Activated CD8-positive, alpha-beta T cell treated with anti-CD3 and anti-CD28 coated beads for 36 hours (primary cell): Measurements from ENCODE around the gene RFPL3. TPM values are rescaled to one million over a fixed set of nuclear protein-coding genes. Genes with fewer than 3 reads are reported as not detected.

Source experiments
- ATAC-seq: fragments of 200-7000 bp; cut with Tn5 transposase; one replicate; pipeline ENCODE4 v1.10.0; 2021; ENCODE audit warnings: mild to moderate bottlenecking, moderate library complexity
- CTCF ChIA-PET: fragments of 350-600 bp; sonication (Branson Sonifier 250); formaldehyde crosslinking; loops from one replicate; lab custom pipeline; 2021; ENCODE audit warnings: antibody characterized with exemption; lab: Charles Lee
- POLR2A ChIA-PET: fragments of 350-600 bp; sonication (Branson Sonifier 250); formaldehyde crosslinking; loops from one replicate; lab custom pipeline; 2021; ENCODE audit warnings: antibody characterized with exemption; lab: Charles Lee
- DNase-seq: peaks from one replicate; pipeline ENCODE4 v3.0.0-alpha.2; 2020
- H3K27ac Mint-ChIP-seq: one replicate; pipeline ENCODE4 v1.8.0; 2021; ENCODE audit warnings: mild to moderate bottlenecking, mixed read lengths
- H3K27me3 Mint-ChIP-seq: one replicate; pipeline ENCODE4 v1.8.0; 2021; ENCODE audit warnings: mixed read lengths
- H3K36me3 Mint-ChIP-seq: one replicate; pipeline ENCODE4 v1.8.0; 2021; ENCODE audit warnings: low read depth, mixed read lengths
- H3K4me1 Mint-ChIP-seq: one replicate; pipeline ENCODE4 v1.8.0; 2021; ENCODE audit warnings: low read depth, mixed read lengths
- H3K4me3 Mint-ChIP-seq: one replicate; pipeline ENCODE4 v1.8.0; 2021; ENCODE audit warnings: mild to moderate bottlenecking, moderate library complexity, mixed read lengths
- H3K9me3 Mint-ChIP-seq: one replicate; pipeline ENCODE4 v1.8.0; 2021; ENCODE audit warnings: mixed read lengths
- intact Hi-C: fragments of 100-400 bp; cut with micrococcal nuclease; formaldehyde crosslinking; loops from one replicate; pipeline ENCODE4 v1.10.0; 2022
- total RNA-seq, 2 experiments: library from RNA; stranded (reverse); gene quantifications; one replicate each; pipeline ENCODE4 v1.2.3, GENCODE V29; 2021
- TF ChIP-seq, protein P1 (sequence below): fragments of 200-600 bp; IDR thresholded peaks from one replicate; pipeline ENCODE4 v1.8.0; 2022; ENCODE audit warnings: antibody characterized with exemption, mild to moderate bottlenecking

RFPL3 gene
- total RNA-seq, 2 experiments from 2014 or later = not detected

DNA sequence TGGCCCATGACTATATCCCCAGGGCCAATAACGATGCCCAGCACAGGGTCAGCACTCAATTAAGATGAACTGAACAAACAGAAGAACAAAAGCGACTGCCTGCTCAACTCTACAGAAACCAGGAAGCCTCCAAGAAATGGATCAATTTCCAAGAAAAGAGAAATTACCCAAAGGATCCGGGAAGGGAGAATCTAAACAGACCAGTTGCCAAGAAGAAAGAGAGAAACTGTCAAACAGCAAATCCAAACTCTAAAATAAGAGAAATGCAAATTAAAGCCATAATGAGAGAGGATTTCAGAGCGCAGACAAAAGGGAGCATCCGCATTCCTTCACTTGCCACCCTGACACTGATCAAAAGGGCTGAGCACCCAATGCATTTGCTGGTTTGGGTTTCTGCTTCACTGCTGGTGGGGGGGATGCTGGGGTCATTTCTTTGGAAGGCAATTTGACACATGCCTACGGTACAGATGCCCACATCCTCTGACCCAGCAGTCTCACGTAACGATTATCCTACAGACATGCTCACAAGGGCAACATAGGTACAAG lies 37.7 kb upstream of the RFPL3 start:
- POLR2A ChIA-PET = no interaction called here
- TF ChIP-seq, protein P1, sequence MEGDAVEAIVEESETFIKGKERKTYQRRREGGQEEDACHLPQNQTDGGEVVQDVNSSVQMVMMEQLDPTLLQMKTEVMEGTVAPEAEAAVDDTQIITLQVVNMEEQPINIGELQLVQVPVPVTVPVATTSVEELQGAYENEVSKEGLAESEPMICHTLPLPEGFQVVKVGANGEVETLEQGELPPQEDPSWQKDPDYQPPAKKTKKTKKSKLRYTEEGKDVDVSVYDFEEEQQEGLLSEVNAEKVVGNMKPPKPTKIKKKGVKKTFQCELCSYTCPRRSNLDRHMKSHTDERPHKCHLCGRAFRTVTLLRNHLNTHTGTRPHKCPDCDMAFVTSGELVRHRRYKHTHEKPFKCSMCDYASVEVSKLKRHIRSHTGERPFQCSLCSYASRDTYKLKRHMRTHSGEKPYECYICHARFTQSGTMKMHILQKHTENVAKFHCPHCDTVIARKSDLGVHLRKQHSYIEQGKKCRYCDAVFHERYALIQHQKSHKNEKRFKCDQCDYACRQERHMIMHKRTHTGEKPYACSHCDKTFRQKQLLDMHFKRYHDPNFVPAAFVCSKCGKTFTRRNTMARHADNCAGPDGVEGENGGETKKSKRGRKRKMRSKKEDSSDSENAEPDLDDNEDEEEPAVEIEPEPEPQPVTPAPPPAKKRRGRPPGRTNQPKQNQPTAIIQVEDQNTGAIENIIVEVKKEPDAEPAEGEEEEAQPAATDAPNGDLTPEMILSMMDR = no peak
- intact Hi-C loops = no loop called here
- CTCF ChIA-PET = no interaction called here
- Mint-ChIP-seq H3K27me3 (peaks cover 12% of the 10 kb centered on the region), H3K36me3 (no peaks in the 10 kb centered on the region), H3K9me3 (no peaks in the 10 kb centered on the region), H3K27ac (no peak overlapping the region), H3K4me3 (no peak overlapping the region), H3K4me1 (no peaks in the 10 kb centered on the region)
- DNase-seq (no peak), ATAC-seq (no peak)

DNA sequence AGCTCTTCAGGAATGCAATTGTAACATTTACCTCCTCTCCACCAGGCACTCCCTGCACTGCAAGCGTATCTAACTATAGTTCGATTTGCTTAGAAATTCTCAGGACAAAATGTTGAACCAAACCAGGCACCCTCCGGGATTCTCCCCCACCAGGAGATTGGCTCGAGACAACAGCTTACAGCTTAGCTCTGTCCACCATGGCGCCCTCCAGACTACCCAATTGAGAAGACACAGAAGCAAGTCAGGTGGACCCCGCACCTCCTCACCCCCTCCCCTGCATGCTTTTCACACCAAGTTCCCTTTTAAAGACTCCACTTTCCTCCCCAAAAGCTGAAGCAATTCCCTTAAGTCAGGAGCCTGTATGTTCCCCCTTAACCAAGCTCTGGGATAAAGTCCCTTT lies 34.7 kb upstream of the RFPL3 start:
- peaks cover 4% of the 10 kb centered on the region for H3K27me3 Mint-ChIP-seq

DNA sequence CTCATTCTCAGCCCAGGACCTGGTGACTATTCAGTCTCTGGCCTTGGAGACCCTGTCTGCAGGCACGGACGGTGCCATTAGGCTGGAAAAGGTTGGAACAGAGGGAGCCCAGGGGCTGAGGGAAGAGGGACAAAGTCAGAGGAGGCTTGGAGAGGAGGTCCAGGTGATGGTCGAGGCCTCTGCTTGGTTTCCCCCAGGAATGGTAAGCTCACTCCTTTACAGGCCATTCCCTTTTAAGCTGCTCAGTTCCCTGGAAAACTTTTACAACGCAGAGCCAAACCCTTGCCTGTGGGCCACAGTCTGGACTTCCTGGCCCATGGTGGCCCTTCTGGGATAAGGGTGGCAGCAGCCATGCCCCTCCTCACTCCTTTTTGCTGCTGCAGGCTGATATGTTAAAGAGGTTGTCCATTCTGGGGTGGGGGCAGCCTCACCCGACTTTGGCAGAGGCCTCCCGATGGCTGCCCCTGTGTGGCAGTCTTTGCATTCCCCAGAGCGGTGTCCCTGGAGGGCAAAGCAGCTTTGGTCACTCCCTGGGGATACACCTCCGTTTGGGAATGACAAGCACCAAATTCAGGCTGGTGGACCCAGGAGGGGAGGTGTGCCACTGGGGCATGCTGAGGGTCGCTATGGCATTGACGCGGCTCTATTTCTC lies 34.0 kb upstream of the RFPL3 start:
- intact Hi-C loops = no loop called here
- no peak for DNase-seq
- H3K36me3 Mint-ChIP-seq = no peaks in the 10 kb centered on the region

More for the DNA sequence above, 34.7 kb upstream of the RFPL3 start:
- intact Hi-C loops = no loop called here
- TF ChIP-seq, protein P1 = no peak
- Mint-ChIP-seq H3K4me1 (no peaks in the 10 kb centered on the region), H3K9me3 (no peaks in the 10 kb centered on the region), H3K36me3 (no peaks in the 10 kb centered on the region), H3K27ac (no peak overlapping the region), H3K4me3 (no peak overlapping the region)
- DNase-seq (no peak), ATAC-seq (no peak)
- ChIA-PET CTCF (interaction anchor here (1.1 kb wide), 1 partner anchor 57 kb away, joined by 3 read pairs; no protein-coding TSS in a partner anchor), POLR2A (no interaction called here)

DNA sequence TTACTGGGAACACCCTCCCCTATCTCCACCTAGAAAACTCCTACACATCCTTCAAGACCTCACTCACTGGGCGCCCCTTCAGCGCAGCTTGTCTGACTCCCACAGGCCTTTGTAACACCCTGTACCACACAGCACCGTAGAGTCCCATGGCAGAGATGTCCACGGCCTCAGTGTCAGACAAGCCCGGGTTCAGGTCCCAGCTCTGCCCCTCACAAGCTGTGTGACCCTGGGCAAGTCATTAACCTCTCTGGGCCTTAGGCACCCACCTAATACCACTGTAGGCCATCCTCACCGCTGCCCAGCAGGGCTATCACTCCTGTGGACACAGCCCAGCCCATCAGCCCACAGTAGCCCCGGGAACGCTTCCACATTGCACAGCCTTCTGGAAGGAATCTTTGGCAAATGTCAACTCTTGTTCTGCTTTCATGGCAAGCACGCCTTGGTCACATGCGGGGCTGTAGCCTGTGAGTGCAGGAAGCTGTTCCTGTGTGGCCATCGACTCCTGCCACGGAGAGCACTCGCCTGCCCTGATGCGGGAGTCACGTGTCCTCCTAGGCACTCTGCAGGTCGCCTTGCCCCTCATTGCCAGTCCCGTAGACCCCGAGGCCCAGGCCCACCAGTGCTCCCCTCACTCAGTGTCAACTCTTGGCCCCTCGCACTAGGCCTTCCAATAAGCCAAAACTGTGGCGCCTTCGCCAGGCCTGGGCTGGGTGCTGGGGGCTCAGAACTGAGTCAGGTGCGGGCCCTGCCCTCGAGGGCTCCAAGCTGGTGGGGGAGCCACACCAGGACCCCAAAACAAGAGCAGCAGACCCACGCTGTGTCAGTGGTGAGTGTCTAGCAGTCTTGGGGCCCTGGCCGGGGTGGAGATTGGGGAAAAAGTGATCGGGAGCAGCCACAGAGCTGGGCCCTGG lies 32.9 kb upstream of the RFPL3 start:
- intact Hi-C loops = no loop called here
- POLR2A ChIA-PET = no interaction called here
- no peaks in the 10 kb centered on the region for H3K4me1 Mint-ChIP-seq
- DNase-seq (no peak), ATAC-seq (no peak)
- TF ChIP-seq, protein P1 = no peak
- H3K27me3 Mint-ChIP-seq = no peaks in the 10 kb centered on the region
- H3K36me3 Mint-ChIP-seq = no peaks in the 10 kb centered on the region
- CTCF ChIA-PET = no interaction called here
- no peak overlapping the region for H3K27ac Mint-ChIP-seq
- no peaks in the 10 kb centered on the region for H3K9me3 Mint-ChIP-seq
- H3K4me3 Mint-ChIP-seq = no peak overlapping the region

More for the DNA sequence above, 34.0 kb upstream of the RFPL3 start:
- no peak overlapping the region for H3K27ac Mint-ChIP-seq
- H3K9me3 Mint-ChIP-seq = no peaks in the 10 kb centered on the region
- no peaks in the 10 kb centered on the region for H3K27me3 Mint-ChIP-seq
- no peaks in the 10 kb centered on the region for H3K4me1 Mint-ChIP-seq
- no peak for ATAC-seq
- ChIA-PET CTCF (interaction anchor here (1.1 kb wide), 1 partner anchor 58 kb away, joined by 3 read pairs; no protein-coding TSS in a partner anchor), POLR2A (no interaction called here)
- no peak overlapping the region for H3K4me3 Mint-ChIP-seq
- TF ChIP-seq, protein P1 = no peak
